GM12892 (cell line): ENCODE results near the gene SMIM35.

Experiments
- DNase-seq: peaks from one replicate; pipeline ENCODE4 v3.0.0; 2011; ENCODE audit not compliant: insufficient read length
- FAIRE-seq: peaks from 2 replicates; lab custom pipeline; 2011; peaks lifted over from hg19 to GRCh38; lab: Jason Lieb, UNC
- POLR2A ChIP-seq: IDR thresholded peaks from 2 replicates; pipeline ENCODE4 v1.6.1; 2011; ENCODE audit warnings: low read depth, low read length, control low read depth
- POLR2AphosphoS5 ChIP-seq: IDR thresholded peaks from 2 replicates; pipeline ENCODE4 v1.6.1; 2011; ENCODE audit warnings: low read depth, low read length, control low read depth
- TAF1 ChIP-seq: IDR thresholded peaks from 2 replicates; pipeline ENCODE4 v1.6.1; 2011; ENCODE audit warnings: low read depth, mild to moderate bottlenecking, control low read depth, low read length, borderline replicate concordance

The SMIM35 gene

DNA sequence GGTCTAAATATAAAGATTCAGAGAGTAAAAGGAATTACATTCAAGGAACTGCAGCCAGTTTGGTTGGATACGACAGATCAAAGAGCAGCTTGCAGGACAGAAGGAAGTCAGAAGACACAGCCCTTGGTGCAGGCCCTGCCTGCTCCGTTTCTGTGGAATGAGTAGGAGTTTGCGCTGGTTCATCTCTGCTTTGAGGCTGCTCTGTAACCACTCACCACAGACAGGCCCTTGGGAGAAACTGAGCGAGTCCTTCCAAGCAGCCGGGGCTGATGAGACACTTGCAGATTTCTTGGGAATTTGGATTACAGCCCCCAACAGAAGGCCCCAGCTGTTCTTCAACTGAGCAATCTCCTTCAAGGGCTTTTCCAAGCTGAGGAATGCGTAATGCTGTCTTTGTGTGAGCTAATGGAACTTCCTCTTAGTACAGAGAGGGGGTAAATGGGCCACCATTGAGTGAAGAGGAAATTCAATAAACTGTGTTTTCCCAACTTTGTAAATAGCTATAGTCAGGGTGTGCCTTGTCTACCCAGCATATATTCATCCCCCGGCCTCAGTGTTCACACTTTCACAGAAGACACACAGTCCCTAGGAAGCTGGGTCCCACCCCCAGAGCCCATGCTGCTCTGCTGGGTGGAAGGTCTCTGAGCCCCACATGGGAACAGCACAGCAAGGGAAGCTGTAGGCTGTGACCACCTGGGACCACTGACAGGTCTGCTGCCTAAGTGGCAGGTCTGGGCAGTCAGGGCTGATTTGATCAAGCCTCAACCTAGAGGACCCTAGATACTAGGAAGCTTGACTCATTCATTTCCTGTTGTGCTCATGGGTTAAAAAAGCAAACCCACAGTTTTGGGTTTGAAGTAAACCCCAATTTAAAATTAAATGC is 84.0 kb downstream of the SMIM35 start:
- TF ChIP-seq POLR2A (no peak), POLR2AphosphoS5 (no peak), TAF1 (no peak)
- peak; percentile 68 for FAIRE-seq
- DNase-seq: no peak

DNA sequence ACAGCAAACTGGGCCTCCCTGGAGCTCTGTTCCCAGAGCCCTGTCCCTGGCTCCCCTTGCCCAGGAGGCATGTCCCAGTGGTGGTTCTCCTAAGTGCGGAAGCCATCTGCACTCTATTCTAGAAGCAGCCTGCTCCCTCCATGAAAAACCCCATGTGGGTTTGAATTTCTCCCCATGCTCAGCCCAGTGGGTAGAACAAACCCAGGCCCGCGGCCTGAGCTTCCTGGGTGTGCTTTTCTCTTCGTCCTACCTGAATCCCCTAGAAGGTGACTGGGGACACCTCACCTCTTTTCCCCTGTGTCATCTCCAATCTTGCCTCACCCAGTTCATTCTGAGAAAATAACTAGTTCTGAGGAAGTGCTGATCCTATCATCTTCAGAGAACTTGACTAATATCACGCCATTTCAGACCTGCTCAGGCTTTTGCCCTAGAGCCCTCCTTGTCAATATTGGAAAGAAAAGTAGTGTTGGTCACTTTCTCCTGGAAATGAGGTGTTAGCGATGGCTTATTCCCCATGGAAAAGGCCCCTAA is 84.7 kb downstream of the SMIM35 start:
- no peak for DNase-seq
- FAIRE-seq: no peak
- TF ChIP-seq POLR2A (no peak), TAF1 (no peak), POLR2AphosphoS5 (no peak)

DNA sequence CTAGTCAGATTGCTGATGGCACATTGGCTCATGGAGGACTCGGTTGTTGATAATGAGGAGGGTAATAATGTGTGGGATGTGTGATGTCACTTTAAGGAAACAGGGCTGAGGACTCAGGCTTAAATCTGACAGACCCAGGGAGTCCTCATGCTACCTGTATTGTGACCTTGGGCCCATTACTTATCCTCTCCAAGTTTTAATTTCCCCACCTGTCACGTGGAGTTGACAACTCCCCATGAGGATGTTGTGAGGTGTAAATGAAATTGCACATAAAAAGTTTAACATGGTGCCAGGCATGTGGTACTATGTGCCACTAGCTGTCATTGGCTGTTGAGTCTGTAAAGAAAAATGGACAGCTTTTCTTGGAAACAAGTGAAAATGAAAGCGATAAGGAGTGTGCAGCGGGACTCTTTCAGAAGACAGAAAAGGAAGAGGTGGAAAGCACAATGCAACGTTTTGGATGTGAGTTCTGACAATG is 85.2 kb downstream of the SMIM35 start:
- FAIRE-seq (peak; percentile 89), DNase-seq (no peak)
- TF ChIP-seq TAF1 (no peak), POLR2A (no peak), POLR2AphosphoS5 (no peak)

GRCh38 chr11:118000850-118001228 is 85.9 kb downstream of the SMIM35 start:
- DNase-seq (no peak), FAIRE-seq (peak; percentile 21)
- no peak for TF ChIP-seq POLR2A
- TF ChIP-seq POLR2AphosphoS5: no peak
- TF ChIP-seq TAF1: no peak

DNA sequence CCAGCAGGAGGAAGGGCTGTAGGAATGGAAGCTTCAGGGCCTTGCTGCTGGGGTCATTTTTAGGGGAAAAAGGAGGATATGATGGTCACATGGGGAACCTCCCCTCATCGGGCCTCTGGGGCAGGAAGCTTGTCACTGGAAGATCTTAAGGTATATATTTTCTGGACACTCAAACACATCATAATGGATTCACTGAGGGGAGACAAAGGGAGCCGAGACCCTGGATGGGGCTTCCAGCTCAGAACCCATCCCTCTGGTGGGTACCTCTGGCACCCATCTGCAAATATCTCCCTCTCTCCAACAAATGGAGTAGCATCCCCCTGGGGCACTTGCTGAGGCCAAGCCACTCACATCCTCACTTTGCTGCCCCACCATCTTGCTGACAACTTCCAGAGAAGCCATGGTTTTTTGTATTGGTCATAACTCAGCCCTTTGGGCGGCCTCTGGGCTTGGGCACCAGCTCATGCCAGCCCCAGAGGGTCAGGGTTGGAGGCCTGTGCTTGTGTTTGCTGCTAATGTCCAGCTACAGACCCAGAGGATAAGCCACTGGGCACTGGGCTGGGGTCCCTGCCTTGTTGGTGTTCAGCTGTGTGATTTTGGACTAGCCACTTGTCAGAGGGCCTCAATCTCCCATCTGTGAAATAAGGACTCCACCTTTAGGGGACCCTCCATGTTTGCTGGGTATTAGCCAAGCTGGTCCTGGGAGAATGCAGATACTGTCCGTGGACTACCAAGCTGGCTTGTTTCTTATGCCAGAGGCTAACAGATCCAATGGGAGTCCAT is 86.5 kb downstream of the SMIM35 start:
- DNase-seq: no peak
- TF ChIP-seq POLR2A (peak; percentile 40; the same call in 1 of the 2 replicates), TAF1 (no peak), POLR2AphosphoS5 (no peak)
- FAIRE-seq: no peak

DNA sequence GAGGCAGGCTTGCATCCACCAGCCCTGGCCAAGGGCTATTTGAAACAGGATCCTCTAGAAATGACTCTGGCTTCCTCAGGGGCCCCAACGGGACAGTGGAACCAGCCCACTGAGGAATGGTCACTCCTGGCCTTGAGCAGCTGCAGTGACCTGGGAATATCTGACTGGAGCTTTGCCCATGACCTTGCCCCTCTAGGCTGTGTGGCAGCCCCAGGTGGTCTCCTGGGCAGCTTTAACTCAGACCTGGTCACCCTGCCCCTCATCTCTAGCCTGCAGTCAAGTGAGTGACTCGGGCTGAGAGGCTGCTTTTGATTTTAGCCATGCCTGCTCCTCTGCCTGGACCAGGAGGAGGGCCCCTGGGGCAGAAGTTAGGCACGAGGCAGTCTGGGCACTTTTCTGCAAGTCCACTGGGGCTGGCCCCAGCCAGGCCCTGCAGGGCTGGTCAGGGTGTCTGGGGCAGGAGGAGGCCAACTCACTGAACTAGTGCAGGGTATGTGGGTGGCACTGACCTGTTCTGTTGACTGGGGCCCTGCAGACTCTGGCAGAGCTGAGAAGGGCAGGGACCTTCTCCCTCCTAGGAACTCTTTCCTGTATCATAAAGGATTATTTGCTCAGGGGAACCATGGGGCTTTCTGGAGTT is 87.3 kb downstream of the SMIM35 start:
- TF ChIP-seq POLR2A: no peak; the same call in 1 of the 2 replicates
- TF ChIP-seq TAF1: no peak
- TF ChIP-seq POLR2AphosphoS5: no peak
- DNase-seq (no peak), FAIRE-seq (peak; percentile 40)

DNA sequence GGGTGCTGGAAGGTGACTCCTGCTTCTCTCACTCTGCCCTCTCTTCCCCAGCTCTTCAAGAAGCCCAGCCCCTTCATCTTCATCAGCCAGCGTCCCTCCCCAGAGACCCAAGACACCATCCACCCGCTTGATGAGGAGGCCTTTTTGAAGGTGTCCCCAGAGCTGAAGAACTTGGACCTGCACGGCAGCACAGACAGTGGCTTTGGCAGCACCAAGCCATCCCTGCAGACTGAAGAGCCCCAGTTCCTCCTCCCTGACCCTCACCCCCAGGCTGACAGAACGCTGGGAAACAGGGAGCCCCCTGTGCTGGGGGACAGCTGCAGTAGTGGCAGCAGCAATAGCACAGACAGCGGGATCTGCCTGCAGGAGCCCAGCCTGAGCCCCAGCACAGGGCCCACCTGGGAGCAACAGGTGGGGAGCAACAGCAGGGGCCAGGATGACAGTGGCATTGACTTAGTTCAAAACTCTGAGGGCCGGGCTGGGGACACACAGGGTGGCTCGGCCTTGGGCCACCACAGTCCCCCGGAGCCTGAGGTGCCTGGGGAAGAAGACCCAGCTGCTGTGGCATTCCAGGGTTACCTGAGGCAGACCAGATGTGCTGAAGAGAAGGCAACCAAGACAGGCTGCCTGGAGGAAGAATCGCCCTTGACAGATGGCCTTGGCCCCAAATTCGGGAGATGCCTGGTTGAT is 88.0 kb downstream of the SMIM35 start:
- FAIRE-seq: peak; percentile 69
- no peak for DNase-seq
- TF ChIP-seq POLR2A (no peak; the same call in 1 of the 2 replicates), TAF1 (no peak), POLR2AphosphoS5 (no peak)

GRCh38 chr11:117997823-117998579 is 88.8 kb downstream of the SMIM35 start:
- DNase-seq (peak; percentile 56), FAIRE-seq (peak; percentile 94)
- TF ChIP-seq TAF1 (no peak), POLR2A (peak; percentile 12; the same call in 1 of the 2 replicates)

DNA sequence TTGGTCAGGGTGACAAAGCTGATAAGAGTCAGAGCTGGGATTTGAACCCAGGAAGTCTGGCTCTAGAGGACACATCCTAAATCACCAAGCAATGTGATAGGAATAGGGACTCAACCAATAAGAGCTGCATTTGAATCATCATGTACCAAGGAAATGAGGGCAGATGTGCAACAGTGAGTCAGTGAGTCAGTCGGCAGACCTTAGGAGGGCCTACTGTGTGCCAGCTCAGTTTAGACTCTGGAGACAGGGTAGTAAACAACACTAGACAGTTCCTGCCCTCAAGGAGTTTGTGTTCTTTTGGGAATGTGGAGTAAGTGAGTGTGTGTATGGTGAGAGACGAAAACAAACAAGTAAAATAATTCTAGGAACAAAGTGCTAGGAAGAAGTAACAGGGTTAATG is 89.4 kb downstream of the SMIM35 start:
- DNase-seq (no peak), FAIRE-seq (no peak)
- no peak for TF ChIP-seq POLR2AphosphoS5

DNA sequence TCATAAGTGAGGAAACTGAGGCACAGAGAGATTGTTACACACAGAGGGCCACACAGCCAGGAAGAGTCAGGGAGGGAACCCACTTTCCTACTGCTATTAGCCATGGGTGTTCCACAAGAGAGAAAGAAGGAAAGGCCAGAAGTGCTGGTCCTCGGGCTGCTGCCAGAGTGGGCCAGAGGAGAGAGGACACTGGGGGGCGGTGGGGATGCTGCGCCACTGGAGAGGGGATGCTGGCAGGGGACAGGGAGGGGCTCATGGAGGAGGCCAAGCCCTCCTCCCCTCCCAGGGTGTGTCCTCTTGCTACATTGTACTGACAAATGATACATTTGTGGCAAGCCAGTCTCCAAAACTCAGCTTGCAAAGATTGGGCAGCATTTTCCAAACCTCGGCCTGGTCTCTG is 90.7 kb downstream of the SMIM35 start:
- no peak for FAIRE-seq
- no peak for DNase-seq
- TF ChIP-seq TAF1 (no peak), POLR2AphosphoS5 (no peak), POLR2A (no peak)

- FAIRE-seq (no peak), DNase-seq (no peak)
- TF ChIP-seq POLR2AphosphoS5 (no peak), TAF1 (no peak), POLR2A (no peak)
These were observed 91.3 kb downstream of the SMIM35 start for GRCh38 chr11:117995472-117995871.
